GM12872 (cell line): Measurements from ENCODE around the gene ZRANB3.

Source experiments
- CTCF ChIP-seq: IDR thresholded peaks from 3 replicates; pipeline ENCODE4 v1.5.1; 2011; ENCODE audit warnings: low read depth, mild to moderate bottlenecking, low read length, moderate library complexity; ENCODE audit not compliant: insufficient read depth

Gene ZRANB3

GRCh38 chr2:135311268-135311667 lies 219.8 kb downstream of the ZRANB3 start:
- TF ChIP-seq CTCF, result no peak

GRCh38 chr2:135304694-135305093 lies 226.3 kb downstream of the ZRANB3 start:
- TF ChIP-seq CTCF, result no peak

GRCh38 chr2:135299658-135300244 lies 231.3 kb downstream of the ZRANB3 start:
- TF ChIP-seq CTCF, result no peak

DNA sequence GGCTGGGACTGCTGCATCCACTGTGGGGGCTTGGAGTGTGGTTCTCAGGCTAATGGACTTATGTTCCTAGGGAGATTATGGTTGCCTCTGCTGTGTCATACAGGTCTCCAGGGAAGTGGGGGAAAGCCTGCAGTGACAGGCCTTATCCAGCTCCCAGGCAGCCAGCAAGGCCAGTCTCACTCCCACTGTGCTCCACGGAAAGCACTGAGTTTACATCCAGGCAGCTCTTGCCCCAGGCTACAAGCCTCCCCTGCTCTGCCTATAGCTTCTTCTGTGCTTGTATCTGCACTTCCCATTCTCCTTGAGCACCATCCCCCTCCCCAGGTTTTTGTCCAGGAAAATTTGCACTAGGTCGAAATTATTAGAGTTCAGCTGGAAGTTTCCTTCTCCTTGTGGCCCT lies 231.9 kb downstream of the ZRANB3 start:
- no peak for TF ChIP-seq CTCF

DNA sequence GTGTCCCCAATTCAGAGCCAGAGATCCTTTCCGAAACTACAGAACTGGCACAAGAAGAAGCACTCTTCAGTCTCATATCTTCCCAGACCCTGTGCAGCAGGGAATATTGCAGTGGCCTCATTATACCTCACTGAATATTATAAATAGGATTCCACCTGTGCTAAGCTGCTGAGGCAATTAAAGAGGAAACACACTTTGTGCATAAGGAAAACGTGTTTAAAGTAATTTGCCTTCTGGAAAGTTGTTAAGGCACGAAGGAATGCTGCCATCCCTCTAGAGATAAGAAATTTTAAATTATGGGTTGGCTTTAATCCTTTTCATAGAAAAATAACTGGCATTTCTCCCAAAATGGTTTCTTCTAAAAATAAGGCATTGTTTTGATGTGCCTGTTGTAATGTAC lies 245.6 kb downstream of the ZRANB3 start:
- TF ChIP-seq CTCF, result no peak

GRCh38 chr2:135281379-135281778 lies 249.6 kb downstream of the ZRANB3 start:
- no peak for TF ChIP-seq CTCF

DNA sequence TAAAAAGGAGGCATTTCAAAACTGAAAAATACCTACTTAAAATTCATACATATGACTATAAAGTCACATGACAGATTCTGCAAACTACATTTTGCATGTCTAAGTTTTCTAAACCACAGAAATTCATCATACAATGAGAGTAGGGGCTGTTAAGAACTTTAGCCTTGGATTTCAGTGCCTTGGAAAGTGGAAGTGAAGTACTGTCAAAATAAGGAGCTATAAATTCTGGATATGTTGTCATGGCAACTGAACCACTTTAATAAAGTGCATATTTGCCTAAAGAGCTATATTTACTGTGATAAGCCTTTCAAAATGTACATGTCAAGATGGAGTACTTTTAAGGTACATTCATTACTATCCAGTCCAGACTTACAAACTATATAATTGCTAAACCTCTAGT lies 251.8 kb downstream of the ZRANB3 start:
- TF ChIP-seq CTCF, result no peak
